Sigmoid colon (tissue), 7 donors: Measurements from ENCODE around the gene PPP2CA. TPM values are rescaled to one million over a fixed set of nuclear protein-coding genes. Genes with fewer than 3 reads are reported as not detected.

Experiments
- DNase-seq: peaks from one replicate; pipeline ENCODE4 v3.0.0-alpha.2; 2019
- H3K27ac ChIP-seq, 4 donors: fragments of 200-600 bp; sonication (generic); one replicate each; pipeline ENCODE4 v1.5.1; 2016 to 2019; ENCODE audit warnings: mild to moderate bottlenecking in 1 of 4
- H3K27me3 ChIP-seq, 3 donors: fragments of 200-600 bp; sonication (generic); one replicate each; pipeline ENCODE4 v1.5.1; 2019; ENCODE audit warnings: mild to moderate bottlenecking in 1 of 3
- H3K36me3 ChIP-seq, 4 donors: fragments of 200-600 bp; sonication (generic); one replicate each; pipeline ENCODE4 v1.5.1; 2016 to 2019
- H3K4me1 ChIP-seq, 4 donors: fragments of 200-600 bp; sonication (generic); one replicate each; pipeline ENCODE4 v1.5.1; 2017 to 2019
- H3K4me3 ChIP-seq, 4 donors: fragments of 200-600 bp; sonication (generic); one replicate each; pipeline ENCODE4 v1.5.1; 2017 to 2019; ENCODE audit warnings: mild to moderate bottlenecking in 2 of 4, moderate library complexity in 1 of 4
- H3K9me3 ChIP-seq, 4 donors: fragments of 200-600 bp in 3 of 4; sonication (generic) in 3 of 4; one replicate each; pipeline versions ENCODE4 v1.5.1 to v1.6.1; 2013 to 2019
- EP300 ChIP-seq, 4 donors: sonication (generic); formaldehyde crosslinking; IDR thresholded peaks; one replicate each; pipeline ENCODE4 v1.6.1; 2017; ENCODE audit warnings: antibody characterized with exemption in 4 of 4
- POLR2A ChIP-seq, 2 donors: fragments of 450-650 bp; IDR thresholded peaks; one replicate each; pipeline ENCODE4 v1.6.1; 2016; ENCODE audit warnings: antibody characterized with exemption in 2 of 2, mild to moderate bottlenecking in 2 of 2, moderate library complexity in 2 of 2
- POLR2AphosphoS5 ChIP-seq, 4 donors: sonication (generic); formaldehyde crosslinking; IDR thresholded peaks; one replicate each; pipeline ENCODE4 v1.6.1; 2017; ENCODE audit warnings: antibody characterized with exemption in 4 of 4
- WGBS, 2 donors: extraction: QIAGEN DNeasy Blood & Tissue Kit; methylation state at CpG; one replicate each; pipeline ENCODE4 v1.1.7; 2013; 5-methylcytosine and 5-hydroxymethylcytosine counted together
- intact Hi-C: fragments of 100-400 bp; cut with DNase I; formaldehyde crosslinking; loops from one replicate; pipeline ENCODE4 v1.15.1; 2023
- polyA plus RNA-seq, 3 donors: library from polyadenylated mRNA; stranded (reverse); fragments of 200-250 nt; gene quantifications; one replicate each; pipeline ENCODE4 v1.2.3, GENCODE V29; 2013
- total RNA-seq, 4 donors: library from RNA; depleted of rRNA; stranded (reverse); fragments of >200 nt; gene quantifications; one replicate each; pipeline ENCODE4 v1.1.0, GENCODE V29; 2016
- TF ChIP-seq, protein P1 (sequence below), 4 experiments: fragments of 450-650 bp in 3 of 4; fragments of 200-600 bp in 1 of 4; IDR thresholded peaks; one replicate each; pipeline ENCODE4 v1.5.1; 2016 to 2019; ENCODE audit warnings: antibody characterized with exemption in 4 of 4, mild to moderate bottlenecking in 3 of 4, moderate library complexity in 2 of 4
- donor health status: healthy with polysubstance abuse.
- donor health status: Bipolar disorder and iron deficiency.
- donor health status: healthy.

The PPP2CA gene
- total and polyA plus RNA-seq, 7 donors = 48.6 to 145 (median 102) TPM

DNA sequence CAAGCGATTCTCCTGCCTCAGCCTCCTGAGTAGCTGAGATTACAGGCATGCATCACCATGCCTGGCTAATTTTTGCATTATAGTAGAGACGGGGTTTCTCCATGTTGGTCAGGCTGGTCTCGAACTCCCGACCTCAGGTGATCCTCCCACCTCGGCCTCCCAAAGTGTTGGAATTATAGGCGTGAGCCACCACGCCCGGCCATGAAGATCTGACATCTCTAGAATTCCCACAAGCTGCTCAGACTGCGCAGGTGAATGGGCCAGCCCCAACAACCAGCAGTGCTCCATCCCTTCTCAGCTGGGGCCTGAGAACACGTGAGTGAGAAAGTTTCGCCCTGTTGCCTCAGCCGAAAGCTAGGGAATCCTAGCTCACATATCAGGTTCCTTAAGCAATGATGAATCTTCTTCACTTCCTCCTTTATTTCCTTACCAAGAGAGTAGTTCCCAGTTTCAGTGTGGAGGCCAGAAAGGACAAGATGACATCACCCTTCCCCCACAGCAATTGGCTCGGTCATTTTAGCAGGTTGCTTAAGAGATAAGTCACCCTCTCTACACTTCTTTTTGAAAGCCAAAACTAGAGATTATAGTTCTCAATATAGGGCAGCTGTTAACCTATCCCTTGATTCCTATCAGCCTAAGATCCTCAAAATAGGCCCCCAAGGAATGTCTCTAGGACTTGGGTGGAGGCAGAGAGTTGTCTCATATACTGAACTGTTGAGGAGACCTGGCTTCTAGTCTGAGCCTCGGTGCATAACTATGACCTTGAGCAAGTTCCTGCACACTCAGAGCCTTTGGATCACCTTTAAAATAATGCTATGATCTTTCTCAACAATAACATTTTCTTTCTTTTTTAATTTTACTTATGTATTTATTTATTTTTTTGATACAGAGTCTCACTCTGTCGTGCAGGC is 23.9 kb upstream of the PPP2CA start:
- TF ChIP-seq EP300 (IDR thresholded peaks at IDR 0.05) = no peak
- TF ChIP-seq POLR2AphosphoS5 (IDR thresholded peaks at IDR 0.05) = no peak
- no peak for TF ChIP-seq POLR2A (IDR thresholded peaks at IDR 0.05)
- TF ChIP-seq, protein P1, sequence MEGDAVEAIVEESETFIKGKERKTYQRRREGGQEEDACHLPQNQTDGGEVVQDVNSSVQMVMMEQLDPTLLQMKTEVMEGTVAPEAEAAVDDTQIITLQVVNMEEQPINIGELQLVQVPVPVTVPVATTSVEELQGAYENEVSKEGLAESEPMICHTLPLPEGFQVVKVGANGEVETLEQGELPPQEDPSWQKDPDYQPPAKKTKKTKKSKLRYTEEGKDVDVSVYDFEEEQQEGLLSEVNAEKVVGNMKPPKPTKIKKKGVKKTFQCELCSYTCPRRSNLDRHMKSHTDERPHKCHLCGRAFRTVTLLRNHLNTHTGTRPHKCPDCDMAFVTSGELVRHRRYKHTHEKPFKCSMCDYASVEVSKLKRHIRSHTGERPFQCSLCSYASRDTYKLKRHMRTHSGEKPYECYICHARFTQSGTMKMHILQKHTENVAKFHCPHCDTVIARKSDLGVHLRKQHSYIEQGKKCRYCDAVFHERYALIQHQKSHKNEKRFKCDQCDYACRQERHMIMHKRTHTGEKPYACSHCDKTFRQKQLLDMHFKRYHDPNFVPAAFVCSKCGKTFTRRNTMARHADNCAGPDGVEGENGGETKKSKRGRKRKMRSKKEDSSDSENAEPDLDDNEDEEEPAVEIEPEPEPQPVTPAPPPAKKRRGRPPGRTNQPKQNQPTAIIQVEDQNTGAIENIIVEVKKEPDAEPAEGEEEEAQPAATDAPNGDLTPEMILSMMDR (IDR thresholded peaks at IDR 0.05) = no peak
- WGBS, 2 donors = 85 to 88% methylated on average over 15 of the region's 15 CpGs
- Histone ChIP-seq H3K4me1 (peaks cover 0 to 7% (median 5%) of the 10 kb centered on the region in 4 donors), H3K4me3 (no peak overlapping the region), H3K36me3 (no peaks in the 10 kb centered on the region), H3K9me3 (no peaks in the 10 kb centered on the region), H3K27ac (no peak overlapping the region), H3K27me3 (no peaks in the 10 kb centered on the region)
- intact Hi-C loops = no loop called here
- DNase-seq = peak; percentile 66

DNA sequence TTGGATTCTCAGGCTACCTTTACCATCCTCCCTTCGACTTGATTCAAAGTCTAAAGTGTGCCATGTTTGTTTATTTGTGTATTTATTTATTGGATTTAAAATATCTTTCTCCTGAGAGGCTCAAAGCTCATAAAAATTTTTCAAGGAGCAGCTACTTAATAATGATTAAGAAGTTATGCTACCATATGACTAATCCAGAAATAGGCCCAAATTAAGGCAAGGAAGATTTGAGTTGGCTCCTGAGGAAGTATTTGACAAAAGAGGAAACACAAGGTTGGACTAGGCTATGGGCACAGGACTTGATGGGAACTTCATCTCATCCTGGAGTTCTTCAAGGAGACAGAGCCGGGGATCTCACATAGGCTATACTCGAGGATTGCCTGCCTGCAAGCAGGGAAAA is 22.4 kb upstream of the PPP2CA start:
- H3K27ac ChIP-seq = no peak overlapping the region
- no peaks in the 10 kb centered on the region for H3K27me3 ChIP-seq
- 66 to 85% methylated on average over 3 of the region's 3 CpGs for WGBS, 2 donors
- TF ChIP-seq POLR2AphosphoS5 (IDR thresholded peaks at IDR 0.05) = no peak
- no peak for TF ChIP-seq EP300 (IDR thresholded peaks at IDR 0.05)
- TF ChIP-seq, protein P1 (IDR thresholded peaks at IDR 0.05) = no peak
- TF ChIP-seq POLR2A (IDR thresholded peaks at IDR 0.05) = no peak
- intact Hi-C loops = no loop called here
- no peaks in the 10 kb centered on the region for H3K9me3 ChIP-seq
- H3K4me1 ChIP-seq = peaks cover 0 to 7% (median 5%) of the 10 kb centered on the region in 4 donors
- H3K36me3 ChIP-seq = no peaks in the 10 kb centered on the region
- no peak for DNase-seq
- no peak overlapping the region for H3K4me3 ChIP-seq

DNA sequence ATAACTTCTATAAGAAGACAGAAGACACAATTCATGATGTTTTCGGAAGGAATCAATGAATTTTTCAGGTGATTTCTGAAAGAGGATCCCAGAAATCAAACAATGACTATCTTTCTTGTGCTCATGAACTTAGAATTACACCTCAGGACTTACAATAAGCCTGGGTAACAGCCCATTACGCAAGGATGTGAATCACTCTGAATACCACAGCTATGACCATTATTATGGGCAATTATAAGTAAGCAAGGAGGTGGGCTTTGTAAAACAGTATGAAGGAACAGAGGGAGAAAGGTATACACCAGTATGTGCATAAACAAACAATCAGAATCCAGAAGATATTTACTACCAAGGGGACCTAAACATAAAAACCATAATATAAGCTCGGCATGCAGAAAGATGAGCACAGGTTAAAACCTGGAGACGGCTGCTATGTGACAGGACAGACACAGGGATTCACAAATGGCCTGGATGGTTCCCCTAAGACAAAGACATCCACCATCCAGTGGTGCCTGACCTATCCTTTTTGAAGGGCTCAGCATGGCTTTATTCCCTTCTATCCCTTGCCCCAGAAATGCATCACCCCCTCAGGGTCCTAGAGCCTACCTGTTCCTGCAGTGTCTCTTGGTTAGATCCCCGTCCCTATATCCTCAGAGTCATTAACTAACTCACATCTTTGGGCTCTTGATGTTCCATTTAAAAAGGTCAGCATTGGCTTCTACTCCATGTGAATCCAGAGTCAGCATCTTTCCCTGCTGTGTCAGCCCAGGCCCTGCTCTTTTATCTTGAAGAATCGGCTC is 21.8 kb upstream of the PPP2CA start:
- no peak for DNase-seq
- Histone ChIP-seq H3K27me3 (no peaks in the 10 kb centered on the region), H3K27ac (no peak overlapping the region), H3K4me3 (no peak overlapping the region), H3K9me3 (no peaks in the 10 kb centered on the region), H3K4me1 (peaks cover 0 to 7% (median 5%) of the 10 kb centered on the region in 4 donors), H3K36me3 (no peaks in the 10 kb centered on the region)
- WGBS, 2 donors = 86 to 87% methylated on average over 6 of the region's 6 CpGs
- no peak for TF ChIP-seq POLR2AphosphoS5 (IDR thresholded peaks at IDR 0.05)
- TF ChIP-seq, protein P1 (IDR thresholded peaks at IDR 0.05) = no peak
- no peak for TF ChIP-seq EP300 (IDR thresholded peaks at IDR 0.05)
- no peak for TF ChIP-seq POLR2A (IDR thresholded peaks at IDR 0.05)
- intact Hi-C loops = no loop called here

DNA sequence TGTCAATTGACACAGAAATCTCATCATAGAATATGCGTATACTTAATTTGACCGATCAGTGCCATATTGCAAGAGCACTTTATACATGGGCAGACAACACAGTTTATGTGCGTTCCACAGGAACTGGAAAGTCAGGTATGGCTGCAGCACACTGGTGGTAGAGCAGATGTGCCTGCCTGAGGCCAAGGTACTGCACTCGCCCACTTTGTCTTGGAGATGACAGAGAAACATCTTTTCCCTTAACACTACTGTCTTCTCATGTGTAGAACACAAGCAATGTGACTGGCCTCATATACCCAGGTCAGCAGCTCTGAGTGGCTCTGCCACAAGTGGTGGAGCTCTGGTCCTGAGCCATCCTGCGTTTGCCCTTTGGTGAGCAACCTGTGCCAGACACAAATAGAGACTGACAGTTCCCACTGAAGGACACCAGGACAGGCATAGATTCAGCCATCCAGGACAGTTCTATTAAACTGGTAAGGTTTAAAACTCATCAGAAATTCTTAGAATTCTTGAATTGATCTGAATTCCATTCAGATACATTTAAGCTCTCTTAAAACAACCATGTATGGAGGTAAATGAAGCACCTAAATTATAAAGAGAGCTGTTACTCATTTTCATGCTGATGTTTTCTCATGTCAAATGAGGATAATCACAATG is 21.0 kb upstream of the PPP2CA start:
- H3K9me3 ChIP-seq = no peaks in the 10 kb centered on the region
- no peaks in the 10 kb centered on the region for H3K27me3 ChIP-seq
- no peak overlapping the region for H3K27ac ChIP-seq
- WGBS, 2 donors = 92 to 93% methylated on average over 5 of the region's 5 CpGs
- no peak overlapping the region for H3K4me3 ChIP-seq
- TF ChIP-seq EP300 (IDR thresholded peaks at IDR 0.05) (no peak), POLR2AphosphoS5 (IDR thresholded peaks at IDR 0.05) (no peak), POLR2A (IDR thresholded peaks at IDR 0.05) (no peak)
- TF ChIP-seq, protein P1 (IDR thresholded peaks at IDR 0.05) = no peak
- H3K4me1 ChIP-seq = peaks cover 0 to 7% (median 5%) of the 10 kb centered on the region in 4 donors
- no peaks in the 10 kb centered on the region for H3K36me3 ChIP-seq
- no peak for DNase-seq
- intact Hi-C loops = no loop called here
